GM12892 (cell line): ENCODE data around the gene MINDY4.

ENCODE experiments used
- POLR2A ChIP-seq: IDR thresholded peaks from 2 replicates; pipeline ENCODE4 v1.6.1; 2011; ENCODE audit warnings: low read depth, low read length, control low read depth
- POLR2AphosphoS5 ChIP-seq: IDR thresholded peaks from 2 replicates; pipeline ENCODE4 v1.6.1; 2011; ENCODE audit warnings: low read depth, low read length, control low read depth
- TAF1 ChIP-seq: IDR thresholded peaks from 2 replicates; pipeline ENCODE4 v1.6.1; 2011; ENCODE audit warnings: low read depth, mild to moderate bottlenecking, control low read depth, low read length, borderline replicate concordance

DNA sequence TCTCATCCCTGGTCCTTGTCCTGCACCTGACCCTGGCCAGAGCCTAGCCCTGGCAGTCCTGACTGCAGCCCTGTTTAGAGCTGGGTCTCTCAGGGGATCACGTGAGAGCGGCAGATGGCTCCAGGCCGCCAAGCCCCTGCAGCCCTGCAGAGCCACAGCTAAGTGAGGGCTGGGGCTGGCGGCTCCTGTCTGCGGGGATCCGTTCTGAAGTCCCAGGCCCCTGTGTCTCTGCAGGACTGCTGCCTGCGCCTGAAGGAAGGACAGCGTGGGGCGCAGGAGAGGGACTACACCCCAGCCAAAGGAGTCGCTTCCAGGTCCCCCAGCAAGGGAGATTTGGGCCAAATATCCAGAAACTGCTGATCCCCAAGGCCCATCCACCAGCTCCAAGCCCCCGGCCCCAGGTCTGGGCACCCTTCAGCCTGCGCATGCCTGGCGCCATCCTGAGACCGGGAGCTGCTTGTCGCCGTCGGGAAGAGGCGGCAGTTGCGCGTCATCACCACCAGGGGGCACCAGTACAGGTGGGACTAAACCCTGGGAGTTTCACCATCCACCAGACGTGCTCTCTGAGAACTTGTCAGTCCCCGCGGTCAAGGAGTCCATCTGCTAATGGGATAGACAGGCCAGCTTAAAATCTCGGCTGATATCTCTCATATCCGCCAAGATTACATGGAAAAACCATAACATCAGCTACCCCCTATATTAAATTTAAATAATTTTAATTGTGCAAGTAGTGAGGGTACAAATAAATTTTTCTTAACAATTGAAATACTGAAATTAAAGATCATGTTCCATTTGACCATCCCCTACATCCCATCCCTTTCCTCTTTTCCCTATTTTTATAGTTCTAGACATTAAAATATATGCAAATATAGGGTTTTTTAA is 167.5 kb downstream of the MINDY4 start:
- TF ChIP-seq TAF1 (no peak), POLR2A (no peak), POLR2AphosphoS5 (no peak)
